Endothelial cell of umbilical vein (primary cell): Measurements from ENCODE around the gene GRIA4. TPM values are rescaled to one million over a fixed set of nuclear protein-coding genes. Genes with fewer than 3 reads are reported as not detected.

Experiments
- BruUV-seq: library from RNA; stranded (reverse); fragments of 400-500 nt; replicated peaks from 2 replicates; lab custom pipeline; 2021; lab: Mats Ljungman, UMichigan
- CTCF ChIA-PET: fragments of 300-600, 350-600 bp; sonication (Branson Sonifier 250); formaldehyde crosslinking; loops from one replicate; lab custom pipeline; 2021; ENCODE audit warnings: antibody characterized with exemption, inconsistent platforms; lab: Charles Lee
- POLR2A ChIA-PET: fragments of 300-600, 350-600 bp; sonication (Branson Sonifier 250); formaldehyde crosslinking; loops from one replicate; lab custom pipeline; 2021; ENCODE audit warnings: antibody characterized with exemption, inconsistent platforms; lab: Charles Lee
- DNase-seq: peaks from one replicate; pipeline ENCODE4 v3.0.0-alpha.2; 2011; ENCODE audit warnings: low read depth, low spot score
- FAIRE-seq: peaks from 2 replicates; lab custom pipeline; 2011; peaks lifted over from hg19 to GRCh38; lab: Jason Lieb, UNC
- H2AFZ ChIP-seq: 2 replicates; pipeline ENCODE4 v1.6.0; 2012; ENCODE audit warnings: low read depth, low read length, control low read depth, inconsistent platforms
- H3K27ac ChIP-seq: 2 replicates; pipeline ENCODE4 v1.5.1; 2011; ENCODE audit warnings: low read depth, mild to moderate bottlenecking, control low read depth, low read length, moderate library complexity; ENCODE audit not compliant: insufficient read depth
- H3K27me3 ChIP-seq, 2 experiments: 2 replicates each; pipeline versions ENCODE4 v1.6.0 to v1.6.1; 2011; ENCODE audit warnings: low read length in 2 of 2, mixed read lengths in 1 of 2; ENCODE audit not compliant: control insufficient read depth in 2 of 2, insufficient read depth in 2 of 2
- H3K36me3 ChIP-seq, 2 experiments: 2 replicates in 1 of 2; 3 replicates in 1 of 2; pipeline ENCODE4 v1.5.1; 2011; ENCODE audit warnings: low read length in 2 of 2, mild to moderate bottlenecking in 1 of 2, moderate library complexity in 1 of 2; ENCODE audit not compliant: control insufficient read depth in 2 of 2, insufficient read depth in 2 of 2; ENCODE audit errors: extremely low read depth in 1 of 2
- H3K4me1 ChIP-seq: 3 replicates; pipeline ENCODE4 v1.5.1; 2011; ENCODE audit warnings: mild to moderate bottlenecking, low read length; ENCODE audit not compliant: control insufficient read depth, insufficient read depth; ENCODE audit errors: extremely low read depth
- H3K4me2 ChIP-seq: 2 replicates; pipeline ENCODE4 v1.6.1; 2011; ENCODE audit warnings: low read length, control low read depth, mixed read lengths; ENCODE audit not compliant: insufficient read depth
- H3K4me3 ChIP-seq, 3 experiments: fragments of 200-600 bp in 1 of 3; sonication (generic), shearing (Covaris generic) in 1 of 3; replicated peaks in 1 of 3; 2 replicates each; pipeline ENCODE4 v1.5.1; 2011 to 2016; ENCODE audit warnings: control low read depth in 3 of 3, low read length in 3 of 3, mild to moderate bottlenecking in 2 of 3, inconsistent platforms in 1 of 3, low read depth in 1 of 3, moderate library complexity in 1 of 3; ENCODE audit not compliant: insufficient read depth in 1 of 3
- H3K79me2 ChIP-seq: 2 replicates; pipeline ENCODE4 v1.6.0; 2012; ENCODE audit warnings: low read length, inconsistent platforms; ENCODE audit not compliant: control insufficient read depth, insufficient read depth
- H3K9ac ChIP-seq: replicated peaks from 2 replicates; pipeline ENCODE3; 2011; ENCODE audit warnings: low read length, control low read depth; ENCODE audit not compliant: insufficient read depth; ENCODE audit errors: extremely low read depth
- H3K9me1 ChIP-seq: replicated peaks from 3 replicates; pipeline ENCODE4 v1.6.0; 2011; ENCODE audit warnings: mild to moderate bottlenecking, low read length; ENCODE audit not compliant: control insufficient read depth, insufficient read depth; ENCODE audit errors: extremely low read depth
- H3K9me3 ChIP-seq: replicated peaks from 2 replicates; pipeline ENCODE4 v1.5.1; 2012; ENCODE audit warnings: low read length, inconsistent platforms; ENCODE audit not compliant: control insufficient read depth, insufficient read depth
- H4K20me1 ChIP-seq: replicated peaks from 2 replicates; pipeline ENCODE3; 2011; ENCODE audit warnings: mild to moderate bottlenecking, low read length; ENCODE audit not compliant: control insufficient read depth, insufficient read depth; ENCODE audit errors: extremely low read depth
- CTCF ChIP-seq, 2 donors: IDR thresholded peaks; 1 replicate in 1 of 2; 2 replicates in 1 of 2; pipeline ENCODE4 v1.5.1; 2011; ENCODE audit warnings: low read length in 2 of 2, mild to moderate bottlenecking in 2 of 2, moderate library complexity in 2 of 2, control low read depth in 1 of 2, inconsistent platforms in 1 of 2, low read depth in 1 of 2; ENCODE audit not compliant: insufficient read depth in 1 of 2; ENCODE audit errors: extremely low read depth in 1 of 2
- EZH2 ChIP-seq: IDR thresholded peaks from 2 replicates; pipeline ENCODE4 v1.6.1; 2012; ENCODE audit warnings: borderline replicate concordance, low read depth, mild to moderate bottlenecking, moderate library complexity, low read length, inconsistent platforms; ENCODE audit not compliant: severe bottlenecking
- FOS ChIP-seq: IDR thresholded peaks from 2 replicates; pipeline ENCODE4 v1.6.1; 2011; ENCODE audit warnings: mild to moderate bottlenecking, low read length, moderate library complexity, borderline replicate concordance; ENCODE audit not compliant: insufficient read depth
- GATA2 ChIP-seq: IDR thresholded peaks from 2 replicates; pipeline ENCODE4 v1.7.0; 2011; ENCODE audit warnings: low read depth, mild to moderate bottlenecking, moderate library complexity, mixed read lengths, low read length; ENCODE audit not compliant: insufficient read length, insufficient read depth
- JUN ChIP-seq: IDR thresholded peaks from 2 replicates; pipeline ENCODE4 v1.6.1; 2011; ENCODE audit warnings: borderline replicate concordance, low read depth; ENCODE audit not compliant: insufficient read length, insufficient read depth
- MAX ChIP-seq: IDR thresholded peaks from 2 replicates; pipeline ENCODE4 v1.6.1; 2011; ENCODE audit not compliant: insufficient read depth, insufficient read length
- MYC ChIP-seq: IDR thresholded peaks from one replicate; pipeline ENCODE4 v1.6.1; 2011; ENCODE audit warnings: mild to moderate bottlenecking, low read depth, low read length
- POLR2A ChIP-seq: IDR thresholded peaks from 2 replicates; pipeline ENCODE4 v1.6.1; 2012; ENCODE audit warnings: low read depth, mild to moderate bottlenecking, control low read depth, low read length
- dilution Hi-C: fragments of 300-500 bp; cut with MboI; formaldehyde crosslinking; loops from one replicate; pipeline ENCODE4 v1.15.0; 2019; ENCODE audit warnings: low sequenced_read_pairs; ENCODE audit not compliant: extremely low pct_ligation_motif_present
- intact Hi-C: fragments of 100-400 bp; cut with micrococcal nuclease; formaldehyde crosslinking; loops from one replicate; pipeline ENCODE4 v1.10.0; 2022
- polyA plus RNA-seq, 4 experiments: library from polyadenylated mRNA; depleted of rRNA in 3 of 4; stranded (reverse) in 3 of 4; unstranded in 1 of 4; fragments of >200 nt; gene quantifications; 2 replicates each; pipeline versions ENCODE4 v1.2.1 to v1.2.3, GENCODE V29; 2011 to 2012; ENCODE audit warnings: missing spikeins in 1 of 4
- total RNA-seq: library from RNA; stranded (reverse); gene quantifications from 2 replicates; pipeline ENCODE4 v1.2.3, GENCODE V29; 2021

The GRIA4 gene
- total and polyA plus RNA-seq, 2 donors (not counting 3 experiments of a cell fraction or from before 2014, with no cell fraction given), result not detected

- H3K9me1 ChIP-seq, result no peaks in the 10 kb centered on the region
- CTCF ChIA-PET, result no interaction called here
- no peaks in the 10 kb centered on the region for H3K4me1 ChIP-seq
- H4K20me1 ChIP-seq, result no peaks in the 10 kb centered on the region
- no peak overlapping the region for H2AFZ ChIP-seq
- H3K27ac ChIP-seq, result no peak overlapping the region
- no peaks in the 10 kb centered on the region for H3K36me3 ChIP-seq
- TF ChIP-seq MYC, result no peak
- no peak for TF ChIP-seq MAX
- no peak for TF ChIP-seq GATA2
- TF ChIP-seq CTCF (IDR thresholded peaks at IDR 0.05; ENCODE audit: extremely low read depth in 1 of 2, insufficient read depth in 1 of 2, low read depth in 1 of 2, low read length in 2 of 2), result no peak
- no peak for TF ChIP-seq POLR2A
- TF ChIP-seq FOS, result no peak
- TF ChIP-seq EZH2, result no peak
- TF ChIP-seq JUN, result no peak
- H3K9me3 ChIP-seq, result no peaks in the 10 kb centered on the region
- no peaks in the 10 kb centered on the region for H3K79me2 ChIP-seq
- H3K4me3 ChIP-seq, result no peak overlapping the region
- DNase-seq, result no peak
- H3K4me2 ChIP-seq, result no peak overlapping the region
- POLR2A ChIA-PET, result no interaction called here
- no peak for FAIRE-seq
- no peak overlapping the region for H3K9ac ChIP-seq
- dilution Hi-C loops (no loop called here), intact Hi-C loops (no loop called here)
- H3K27me3 ChIP-seq, result peaks cover 1 to 3% of the 10 kb centered on the region in 2 experiments
- BruUV-seq, result no TSS peak
These were observed 287.3 kb downstream of the GRIA4 start for GRCh38 chr11:105897161-105897560.
